HG03439 (cell line): ENCODE data around the gene ZNF525.
"Not testable (repeated sequence)": the region's sequence is repeated elsewhere in the genome, so short reads cannot be mapped to it uniquely, and the experiment has no call there.

Source experiments
- ATAC-seq: cut with Tn5 transposase; IDR thresholded peaks from one replicate; pipeline ENCODE4 v1.9.1; 2021; ENCODE audit warnings: mild to moderate bottlenecking, moderate library complexity; ENCODE audit not compliant: unreplicated experiment

ZNF525 gene

DNA sequence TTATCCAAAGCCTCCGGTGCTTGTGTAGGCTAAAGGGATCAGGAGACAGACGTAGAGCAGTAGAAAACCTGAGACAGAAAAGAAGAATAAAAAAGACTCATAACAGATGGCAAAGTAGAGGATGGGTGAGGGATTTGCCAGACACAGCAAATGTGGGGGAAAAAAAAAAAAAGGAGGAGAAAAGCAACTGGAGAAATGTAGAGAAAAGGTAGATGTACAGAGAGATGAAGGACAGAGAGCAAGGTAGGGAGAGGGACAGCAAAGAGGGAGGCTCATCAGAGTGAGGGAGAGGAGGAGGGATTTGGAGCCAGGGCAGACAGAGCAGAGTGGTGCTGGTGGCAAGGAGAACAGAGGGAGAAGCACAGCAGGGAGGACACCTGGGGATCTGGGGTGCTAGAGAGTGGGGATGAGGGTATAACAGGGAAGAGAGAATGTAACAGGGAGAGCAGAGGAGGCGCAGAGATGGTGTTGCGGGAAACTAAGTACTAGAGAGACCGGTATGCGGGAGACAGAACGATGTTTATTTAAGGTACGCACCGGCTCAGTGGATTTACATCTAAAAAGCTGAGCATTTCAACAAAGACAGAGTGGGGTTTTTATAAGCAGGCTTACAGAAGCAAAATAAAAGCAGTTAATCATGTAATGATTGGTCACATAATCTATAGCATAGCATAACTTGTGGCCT lies 30.5 kb downstream of the ZNF525 start:
- ATAC-seq, result not testable (repeated sequence)

DNA sequence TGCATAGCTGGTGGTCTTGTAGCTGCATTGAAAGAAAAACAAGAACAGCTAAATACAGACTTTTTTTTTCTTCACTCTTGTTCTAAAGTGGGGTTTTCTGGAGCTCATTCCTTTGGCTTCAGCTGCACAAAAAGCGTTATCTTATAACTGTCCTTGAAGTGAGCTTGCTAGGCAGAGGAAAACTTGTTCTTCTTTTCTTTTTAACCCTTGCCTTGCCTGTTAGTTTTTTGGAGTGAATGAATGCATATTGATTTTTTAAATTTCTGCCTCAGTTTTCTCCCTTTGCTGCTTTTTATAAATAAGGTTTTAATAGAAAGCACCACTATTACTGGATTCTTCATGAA lies 31.0 kb downstream of the ZNF525 start:
- no peak for ATAC-seq

DNA sequence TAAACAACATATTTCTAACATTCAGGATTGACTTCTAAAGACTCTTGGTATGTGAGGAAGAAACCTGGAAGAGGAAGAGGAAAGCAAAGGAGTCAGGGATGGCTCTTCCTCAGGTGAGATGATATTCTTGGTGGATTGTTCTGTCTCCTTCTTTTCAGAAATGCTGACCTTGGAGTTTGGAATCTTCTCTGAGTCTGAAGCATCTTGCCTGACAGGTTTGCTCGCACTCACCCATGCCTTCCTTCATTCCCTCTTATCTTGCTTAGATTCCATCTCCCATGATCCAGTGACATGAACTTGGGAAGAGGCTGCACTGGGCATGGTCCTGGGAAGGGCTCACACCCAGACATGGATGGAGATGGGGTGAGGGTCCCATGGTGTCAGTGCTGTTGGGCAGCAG lies 32.4 kb downstream of the ZNF525 start:
- ATAC-seq, result not testable (repeated sequence)

DNA sequence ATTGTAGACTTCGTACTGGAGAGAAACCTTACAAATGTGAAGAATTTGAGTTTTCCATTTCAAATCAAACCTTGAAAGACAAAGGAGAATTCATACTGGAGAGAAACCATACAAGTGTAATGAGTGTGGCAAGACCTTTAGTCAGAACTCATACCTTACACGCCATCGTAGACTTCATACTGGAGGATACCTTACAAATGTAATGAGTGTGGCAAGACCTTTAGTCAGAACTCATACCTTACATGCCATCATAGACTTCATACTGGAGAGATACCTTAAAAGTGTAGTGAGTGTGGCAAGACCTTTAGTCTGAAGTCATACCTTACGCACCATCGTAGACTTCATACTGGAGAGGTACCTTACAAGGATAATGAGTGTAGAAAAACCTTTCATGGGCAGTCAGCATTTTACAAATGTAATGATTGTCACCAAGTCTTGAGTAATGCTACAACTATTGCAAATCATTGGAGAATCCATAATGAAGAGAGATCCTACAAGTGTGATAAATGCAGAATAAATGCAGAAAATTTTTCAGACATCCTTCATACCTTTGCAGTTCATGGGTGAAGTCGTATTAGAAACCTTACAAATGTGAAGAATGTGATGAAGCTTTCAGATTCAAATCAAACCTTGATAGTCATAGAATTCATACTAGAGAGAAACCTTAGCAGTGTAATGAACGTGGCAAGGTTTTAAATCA lies 44.1 kb downstream of the ZNF525 start:
- ATAC-seq, result no peak

DNA sequence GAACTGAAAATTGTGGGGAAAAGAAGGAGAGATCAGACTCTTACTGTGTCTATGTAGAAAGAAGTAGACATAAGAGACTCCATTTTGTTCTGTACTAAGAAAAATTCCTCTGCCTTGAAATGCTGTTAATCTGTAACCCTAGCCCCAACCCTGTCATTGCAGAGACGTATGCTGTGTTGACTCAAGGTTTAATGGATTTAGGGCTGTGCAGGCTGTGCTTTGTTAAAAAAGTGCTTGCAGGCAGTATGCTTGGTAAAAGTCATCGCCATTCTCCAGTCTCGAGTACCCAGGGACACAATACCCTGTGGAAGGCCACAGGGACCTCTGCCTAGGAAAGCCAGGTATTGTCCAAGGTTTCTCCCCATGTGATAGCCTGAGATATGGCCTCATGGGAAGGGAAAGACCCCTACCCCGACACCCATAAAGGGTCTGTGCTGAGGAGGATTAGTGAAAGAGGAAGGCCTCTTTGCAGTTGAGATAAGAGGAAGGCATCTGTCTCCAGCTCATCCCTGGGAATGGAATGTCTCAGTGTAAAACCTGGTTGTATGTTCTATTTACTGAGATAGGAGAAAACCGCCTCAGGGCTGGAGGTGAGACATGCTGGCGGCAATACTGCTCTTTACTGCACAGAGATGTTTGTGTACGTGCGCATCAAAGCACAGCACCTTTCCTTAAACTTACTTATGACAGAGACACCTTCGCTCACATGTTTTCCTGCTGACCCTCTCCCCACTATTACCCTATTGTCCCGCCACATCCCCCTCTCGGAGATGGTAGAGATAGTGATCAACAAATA lies 55.2 kb downstream of the ZNF525 start:
- ATAC-seq, result not testable (repeated sequence)

DNA sequence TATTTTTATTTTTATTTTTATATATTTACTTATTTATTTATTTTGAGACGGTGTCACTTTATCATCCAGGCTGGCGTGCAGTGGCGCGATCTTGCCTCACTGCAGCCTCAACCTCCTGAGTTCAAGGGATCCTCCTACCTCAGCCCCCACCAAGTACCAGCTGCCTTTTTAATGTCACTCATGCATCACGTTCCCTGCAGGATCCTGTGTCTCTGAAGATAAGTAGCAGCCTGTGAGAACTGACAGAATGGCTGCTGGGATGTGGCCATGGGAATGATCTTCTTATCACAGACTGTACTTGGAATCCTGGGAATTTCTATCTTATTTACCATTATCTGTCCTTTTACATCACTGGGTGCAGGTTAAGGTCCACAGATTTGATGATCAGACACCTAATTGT lies 57.0 kb downstream of the ZNF525 start:
- no peak for ATAC-seq

DNA sequence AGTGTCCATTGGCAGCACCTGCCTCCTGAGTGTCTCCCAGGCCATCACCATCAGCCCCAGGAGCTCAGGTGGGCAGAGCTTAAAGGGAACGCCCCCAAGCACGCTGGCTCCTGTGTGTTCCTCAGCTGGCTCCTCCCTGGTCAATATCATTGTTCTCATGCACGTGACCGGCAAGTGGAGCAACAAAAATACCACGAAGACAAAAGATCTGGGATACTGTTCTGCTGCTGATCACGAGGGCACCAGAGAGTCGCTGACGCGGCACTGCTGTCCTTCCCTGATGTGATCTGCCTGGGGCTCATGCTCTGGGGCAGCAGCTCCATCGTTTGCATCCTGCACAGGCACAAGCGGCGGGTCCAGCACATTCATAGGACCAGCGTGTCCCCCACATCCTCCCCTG lies 57.6 kb downstream of the ZNF525 start:
- ATAC-seq, result not testable (repeated sequence)

DNA sequence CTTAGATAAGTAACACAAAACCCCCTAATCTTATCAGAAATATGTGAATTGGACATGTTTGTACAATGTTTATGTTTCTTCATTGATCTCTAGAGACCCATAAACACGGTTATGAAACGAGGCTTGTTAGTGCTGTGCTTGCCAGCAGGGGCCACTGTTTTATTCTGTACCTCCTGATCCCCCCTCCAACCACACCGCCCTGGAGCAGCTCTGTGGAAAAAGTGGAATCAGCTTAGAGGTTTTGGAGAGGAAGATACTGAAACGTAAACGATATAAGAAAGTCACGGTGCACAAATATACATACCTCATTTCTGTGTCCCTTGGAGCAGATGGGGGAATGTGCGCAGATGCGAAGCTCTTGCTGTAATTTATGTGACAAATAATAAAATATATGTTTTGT lies 58.2 kb downstream of the ZNF525 start:
- not testable (repeated sequence) for ATAC-seq

DNA sequence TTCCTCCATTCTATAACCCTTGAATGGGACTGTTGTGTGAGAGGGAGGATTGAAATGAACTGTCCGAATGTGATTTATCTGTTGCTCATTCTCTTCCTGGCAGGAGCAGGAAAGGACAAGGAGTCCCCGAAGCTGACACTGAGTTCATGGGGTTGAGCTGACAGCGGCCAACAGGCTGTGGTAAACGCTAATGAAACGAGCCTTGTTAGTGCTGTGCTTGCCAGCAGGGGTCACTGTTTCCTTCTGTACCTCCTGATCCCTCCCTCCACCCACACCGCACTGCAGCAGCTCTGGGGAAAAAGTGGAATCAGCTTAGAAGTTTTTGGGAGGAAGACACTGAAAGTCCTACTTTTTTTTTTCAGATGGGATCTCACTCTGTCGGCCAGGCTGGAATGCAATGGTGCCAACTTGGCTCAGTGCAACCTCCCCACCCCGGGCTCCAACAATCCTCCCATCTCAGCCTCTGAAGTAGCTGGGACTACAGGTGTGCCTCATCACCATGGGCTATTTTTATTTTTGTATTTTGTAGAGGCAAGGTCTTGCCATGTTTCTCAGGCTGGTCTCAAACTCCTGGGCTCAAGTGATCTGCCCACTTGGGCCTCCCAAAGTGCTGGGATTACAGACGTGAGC lies 59.6 kb downstream of the ZNF525 start:
- ATAC-seq, result no peak

DNA sequence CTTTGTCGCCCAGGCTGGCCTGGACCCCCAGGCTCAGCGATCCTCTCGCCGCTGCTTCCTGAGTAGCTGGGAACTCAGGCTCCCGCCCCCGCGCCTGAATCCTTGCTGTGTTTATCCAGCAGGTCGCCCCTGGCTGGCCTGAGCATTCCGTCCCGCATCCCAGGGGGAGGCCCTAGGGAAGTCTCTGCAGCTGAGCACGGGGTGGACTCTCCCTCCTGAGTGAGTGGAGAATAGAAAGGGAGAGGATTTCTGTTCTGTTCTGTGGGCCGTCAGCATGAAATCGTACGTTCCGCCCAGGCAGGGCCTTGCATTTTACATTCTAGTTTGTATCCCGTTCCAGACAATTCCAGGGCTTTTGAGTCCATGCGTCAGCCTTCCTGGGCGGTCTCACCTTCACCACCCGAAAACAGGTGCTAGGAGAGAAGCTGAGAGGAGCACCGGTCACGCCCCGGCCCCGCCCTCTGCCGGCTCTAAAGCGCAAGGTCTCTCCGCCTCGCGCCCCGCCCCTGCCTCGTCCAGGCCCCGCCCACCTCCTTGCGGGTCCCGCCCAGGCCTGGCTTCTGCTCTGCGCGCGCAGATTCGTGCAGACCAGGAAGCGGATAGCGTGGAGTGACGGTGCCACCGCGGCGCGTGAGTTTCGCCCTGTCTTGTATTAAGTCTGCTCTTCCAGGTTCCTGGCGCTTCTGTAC lies 66.0 kb downstream of the ZNF525 start, which contains the start of gene ZNF761:
ZNF761 (plus strand) TSS at position 586 of the 689 bp plus-strand sequence. CDS start 15,285 bp downstream, outside the sequence.
- peak; percentile 97 for ATAC-seq

DNA sequence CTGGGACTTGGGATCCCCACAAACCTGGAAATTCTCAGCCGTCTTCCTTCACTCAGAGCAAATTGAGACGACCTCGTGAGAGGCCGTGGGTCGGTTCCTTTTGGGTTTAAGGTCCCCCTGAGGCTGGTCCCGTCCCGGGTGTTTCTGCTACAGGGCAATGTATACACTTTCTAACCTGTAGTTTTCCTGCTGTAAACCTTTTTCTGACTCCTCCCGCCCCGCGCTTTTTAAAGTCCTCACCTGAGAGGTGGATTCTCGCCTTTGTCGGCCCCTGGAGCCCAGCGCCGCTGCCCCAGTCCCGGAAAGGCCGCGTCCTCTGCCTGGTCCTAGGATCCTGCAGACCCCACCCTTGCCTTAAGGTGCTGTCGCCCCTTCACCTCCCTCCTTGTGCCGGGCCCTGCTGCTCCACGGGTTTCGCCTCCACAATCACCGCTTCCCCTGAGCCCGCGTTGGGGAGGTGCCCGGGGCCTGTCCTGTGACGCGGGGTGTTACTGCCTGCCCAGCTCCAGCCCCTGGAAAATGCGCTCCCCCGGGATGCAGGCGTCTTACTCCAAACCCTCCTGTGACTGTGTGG lies 66.7 kb downstream of the ZNF525 start:
- peak; percentile 22 for ATAC-seq
